GM21723 (cell line): ENCODE data around the gene AFAP1.
"Not testable (repeated sequence)": the region's sequence is repeated elsewhere in the genome, so short reads cannot be mapped to it uniquely, and the experiment has no call there.

ENCODE experiments used
- ATAC-seq: cut with Tn5 transposase; IDR thresholded peaks from one replicate; pipeline ENCODE4 v1.9.1; 2021; ENCODE audit warnings: mild to moderate bottlenecking, moderate library complexity; ENCODE audit not compliant: unreplicated experiment

The AFAP1 gene

GRCh38 chr4:7947927-7948326 lies 8.3 kb upstream of the AFAP1 start:
- ATAC-seq = no peak

GRCh38 chr4:7945709-7946380 lies 6.2 kb upstream of the AFAP1 start:
- no peak for ATAC-seq

- ATAC-seq = no peak
Measured at GRCh38 chr4:7944599-7945220, 5.0 kb upstream of the AFAP1 start.

- not testable (repeated sequence) for ATAC-seq
Measured at GRCh38 chr4:7943688-7944087, 4.0 kb upstream of the AFAP1 start.

DNA sequence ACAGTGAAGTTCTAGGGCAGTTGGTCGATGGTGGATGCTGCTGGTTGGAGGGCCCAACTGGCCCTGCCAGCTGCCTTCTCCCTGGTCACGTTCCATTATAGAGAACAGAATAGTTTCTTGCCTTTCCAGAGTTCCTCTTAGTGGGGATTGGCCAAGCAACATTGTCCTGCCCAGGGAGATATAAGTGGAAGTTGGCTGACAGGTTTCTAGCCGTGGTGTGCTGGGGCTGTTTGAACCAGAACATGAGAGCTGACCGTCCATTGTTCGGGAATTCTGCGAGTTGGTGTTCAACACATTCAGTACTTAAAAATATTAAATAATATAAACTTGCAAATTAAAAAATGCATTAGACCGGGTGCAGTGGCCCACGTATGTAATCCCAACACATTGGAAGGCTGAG lies 3.5 kb upstream of the AFAP1 start:
- no peak for ATAC-seq

DNA sequence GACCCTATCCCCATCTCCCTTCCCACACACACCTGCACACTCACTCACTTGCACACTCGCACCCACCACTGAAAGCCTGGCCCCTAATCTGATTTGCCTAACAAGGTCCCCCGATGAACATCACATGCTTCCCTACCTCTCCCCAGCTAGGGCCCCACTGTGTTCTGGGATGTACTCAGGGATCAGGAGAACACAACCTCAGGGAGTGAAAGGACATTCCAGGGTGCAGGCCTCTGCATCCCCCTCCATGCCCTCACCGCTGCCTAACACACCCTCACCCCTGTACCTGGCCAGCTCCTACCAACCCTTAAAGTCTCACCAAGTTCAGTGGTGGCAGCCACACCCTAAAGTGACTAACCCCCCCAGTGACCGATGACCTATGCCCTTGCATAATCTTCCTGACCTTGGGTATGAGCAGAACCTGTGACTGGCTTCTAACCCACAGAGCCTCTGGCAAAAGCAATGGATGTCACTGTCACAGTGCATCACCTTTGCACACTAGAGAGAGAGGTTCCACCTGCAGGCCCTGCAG lies 2.4 kb upstream of the AFAP1 start:
- ATAC-seq = no peak

DNA sequence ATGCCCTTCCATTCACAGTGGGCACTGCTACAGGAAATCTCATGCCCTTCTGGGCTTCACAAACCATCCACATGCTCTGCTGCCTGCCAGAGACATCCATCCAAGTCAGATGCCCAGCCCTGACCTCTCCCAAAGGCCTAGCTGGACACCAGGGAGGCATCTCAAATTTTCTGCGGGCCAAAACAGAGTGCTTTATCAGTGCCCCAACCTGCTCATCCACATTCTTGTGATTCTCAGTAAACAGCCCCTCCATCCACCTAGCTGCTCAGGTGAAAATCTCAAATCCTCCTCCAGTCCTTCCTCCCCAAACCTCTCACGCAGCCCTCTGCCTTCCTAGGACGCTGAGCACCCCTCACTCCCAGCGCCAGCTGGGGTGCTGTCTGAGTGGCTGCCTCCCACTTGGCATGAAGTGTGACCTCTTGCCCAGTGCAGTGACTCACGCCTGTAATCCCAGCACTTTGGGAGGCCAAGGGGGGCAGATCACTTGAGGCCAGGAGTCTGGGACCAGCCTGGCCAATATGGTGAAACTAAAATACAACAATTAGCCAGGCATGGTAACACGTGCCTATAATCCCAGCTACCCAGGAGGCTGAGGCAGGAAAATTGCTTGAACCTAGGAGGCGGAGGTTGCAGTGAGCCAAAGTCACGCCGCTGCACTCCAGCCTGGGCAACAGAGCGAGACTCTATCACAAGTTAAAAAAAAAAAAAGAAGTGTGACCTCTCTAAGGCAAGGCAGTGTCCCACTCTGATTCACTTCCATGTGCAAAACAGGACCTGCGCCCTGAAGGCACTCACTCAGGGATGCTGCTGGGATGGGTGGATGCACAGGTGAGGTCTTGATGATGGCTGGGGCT lies 1.7 kb upstream of the AFAP1 start:
- ATAC-seq = no peak

- no peak for ATAC-seq
Measured at GRCh38 chr4:7938609-7939376, 868 bp downstream of the AFAP1 start.

GRCh38 chr4:7938266-7938608 lies 1.4 kb downstream of the AFAP1 start:
- ATAC-seq = no peak

DNA sequence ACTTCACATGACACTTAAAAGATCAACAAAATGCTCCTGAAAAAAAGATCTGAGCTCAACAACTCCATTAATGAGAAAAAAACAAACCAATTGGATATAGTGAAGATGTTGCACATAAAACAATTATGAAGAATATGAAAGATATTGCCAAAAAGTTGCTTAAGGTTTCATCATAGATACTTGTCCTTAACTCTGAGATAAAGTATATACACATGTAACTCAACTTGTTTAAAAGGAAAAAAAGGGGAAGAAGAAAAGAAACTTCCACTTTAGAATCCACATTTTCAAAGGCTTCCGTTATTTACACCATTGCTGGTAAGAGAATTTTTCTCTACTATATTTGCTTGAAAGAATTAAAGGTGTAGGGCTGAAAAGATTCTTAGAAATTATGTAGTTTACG lies 2.7 kb downstream of the AFAP1 start:
- ATAC-seq = no peak

DNA sequence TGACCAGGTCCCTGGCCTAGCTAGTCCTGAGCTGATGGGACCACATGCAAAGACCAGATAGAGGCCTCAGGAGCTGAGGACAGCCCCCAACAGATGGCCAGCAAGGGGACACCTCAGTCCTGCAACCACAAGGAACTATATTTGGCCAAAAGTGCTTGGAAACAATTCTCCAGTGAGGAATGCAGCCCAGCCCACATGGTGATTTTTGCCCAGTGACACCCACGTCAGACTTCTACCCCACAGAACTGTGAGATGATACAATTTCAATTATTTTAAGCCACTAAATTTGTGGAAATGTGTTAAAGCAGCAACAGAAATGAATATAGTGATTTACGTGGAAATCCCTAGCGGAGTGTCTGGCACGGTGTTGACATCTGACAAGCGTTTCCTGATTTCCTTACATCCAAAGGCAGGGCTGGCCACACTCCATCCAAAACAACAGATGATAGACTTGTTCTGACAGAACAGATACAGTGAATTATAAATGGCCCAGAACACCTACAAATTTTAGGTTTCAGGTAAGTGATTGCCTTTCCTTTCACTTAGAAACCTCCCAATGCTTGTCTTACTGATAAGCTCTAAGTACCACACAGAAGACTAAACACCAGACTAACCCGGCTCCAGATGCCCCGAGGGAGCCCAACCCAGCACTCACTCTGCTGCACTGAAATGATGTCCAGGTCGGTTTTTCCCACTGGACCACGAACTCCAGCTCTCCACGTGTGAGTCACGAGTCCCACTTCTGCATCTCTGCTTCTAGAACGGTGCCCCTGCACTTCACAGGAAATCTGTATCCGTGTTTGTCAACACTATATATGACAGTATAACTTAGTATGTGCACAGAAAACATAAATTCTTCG lies 5.8 kb downstream of the AFAP1 start:
- no peak for ATAC-seq

- ATAC-seq = no peak
Measured at GRCh38 chr4:7932287-7932686, 7.4 kb downstream of the AFAP1 start.

DNA sequence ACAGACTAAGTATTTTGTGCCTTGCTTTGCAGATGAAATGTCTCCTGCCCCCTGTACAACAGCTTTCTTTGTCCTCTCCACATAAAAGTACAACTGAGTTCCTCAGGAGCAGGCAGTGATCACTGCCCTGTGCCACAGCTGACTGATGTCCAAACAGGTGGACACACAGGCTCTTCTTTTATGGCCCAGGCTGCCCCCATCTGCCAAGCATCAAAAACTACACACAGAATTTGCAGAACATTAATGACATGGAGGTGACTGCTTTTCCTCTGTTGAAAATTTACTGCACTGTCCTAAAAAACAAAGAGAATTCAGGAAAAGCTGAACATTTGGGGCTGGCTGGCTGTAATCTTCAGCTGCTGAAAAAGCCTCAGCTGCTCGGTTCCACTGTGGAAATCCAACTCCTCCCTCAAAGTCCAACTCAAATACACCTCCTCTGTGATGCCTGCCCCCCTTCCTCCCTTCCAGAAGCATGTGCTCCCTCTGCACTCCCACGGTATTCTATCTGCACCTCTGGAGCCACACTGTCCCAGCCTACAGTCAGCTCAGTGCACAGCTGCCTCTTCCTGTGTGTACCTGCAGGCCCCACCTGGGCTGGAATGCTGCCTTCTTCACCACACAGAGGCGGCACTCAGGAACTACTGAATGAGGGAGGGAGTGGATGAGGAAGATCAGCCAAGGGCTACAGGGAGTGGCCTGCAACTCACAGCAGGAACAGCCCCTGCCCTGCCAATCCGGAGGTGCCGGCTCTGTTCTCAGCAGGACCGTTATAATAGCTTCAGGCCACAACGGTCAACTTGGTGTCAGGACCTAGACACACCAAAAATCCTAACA lies 10.3 kb downstream of the AFAP1 start:
- ATAC-seq = no peak

GRCh38 chr4:7928711-7929110 lies 10.9 kb downstream of the AFAP1 start:
- no peak for ATAC-seq

DNA sequence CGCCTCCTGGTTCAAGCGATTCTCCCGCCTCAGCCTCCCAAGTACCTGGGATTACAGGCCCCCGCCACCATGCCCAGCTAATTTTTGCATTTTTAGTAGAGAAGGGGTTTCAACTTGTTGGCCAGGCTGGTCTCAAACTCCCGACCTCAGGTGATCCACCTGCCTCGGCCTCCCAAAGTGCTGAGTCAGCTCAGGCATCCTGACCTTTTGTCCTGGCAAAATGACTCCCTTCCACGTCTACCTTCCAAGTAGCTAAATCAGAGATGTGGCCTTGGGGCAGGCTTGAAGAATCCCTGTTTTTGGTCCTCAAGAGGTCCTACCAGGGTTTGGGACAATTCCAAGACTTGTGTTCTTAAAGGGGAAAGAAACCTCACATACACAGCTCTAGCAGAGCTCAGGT lies 12.8 kb downstream of the AFAP1 start:
- no peak for ATAC-seq

GRCh38 chr4:7924570-7924969 lies 15.1 kb downstream of the AFAP1 start:
- no peak for ATAC-seq

DNA sequence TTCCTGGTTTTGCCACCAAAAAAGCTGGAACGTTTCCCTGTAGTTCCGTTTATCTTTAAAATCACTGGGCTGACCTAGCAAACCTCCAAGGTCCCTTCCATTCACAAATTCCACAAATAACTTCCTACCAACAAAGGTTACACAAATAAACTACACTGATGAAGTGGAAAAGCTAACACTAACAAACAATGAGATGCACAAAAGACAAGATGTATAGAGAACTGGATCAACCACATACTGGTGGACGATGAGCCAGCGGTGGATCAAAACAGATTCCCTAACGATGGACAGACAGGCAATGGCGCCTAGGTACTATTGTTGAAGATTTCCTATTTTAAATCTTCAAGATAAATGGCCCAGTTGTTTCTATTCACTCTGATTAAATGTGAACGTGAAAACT lies 15.5 kb downstream of the AFAP1 start:
- no peak for ATAC-seq

DNA sequence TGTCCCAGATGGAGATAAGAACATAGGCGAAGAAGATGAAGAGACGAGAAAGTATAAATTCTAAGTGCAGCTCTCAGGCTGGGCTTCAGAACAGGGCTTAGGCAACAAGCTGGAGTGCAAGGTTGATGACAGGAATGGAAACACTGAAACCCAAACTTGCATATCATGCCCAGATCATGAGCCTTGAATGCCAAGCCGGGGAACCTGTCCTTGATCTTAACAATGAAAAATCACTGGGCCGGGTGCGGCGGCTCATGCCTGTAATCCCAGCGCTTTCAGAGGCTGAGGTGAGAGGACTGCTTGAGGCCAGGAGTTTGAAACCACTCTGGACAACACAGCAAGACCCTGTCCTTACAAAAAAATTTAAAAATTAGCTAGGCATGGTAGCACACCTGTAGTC lies 17.2 kb downstream of the AFAP1 start:
- no peak for ATAC-seq

DNA sequence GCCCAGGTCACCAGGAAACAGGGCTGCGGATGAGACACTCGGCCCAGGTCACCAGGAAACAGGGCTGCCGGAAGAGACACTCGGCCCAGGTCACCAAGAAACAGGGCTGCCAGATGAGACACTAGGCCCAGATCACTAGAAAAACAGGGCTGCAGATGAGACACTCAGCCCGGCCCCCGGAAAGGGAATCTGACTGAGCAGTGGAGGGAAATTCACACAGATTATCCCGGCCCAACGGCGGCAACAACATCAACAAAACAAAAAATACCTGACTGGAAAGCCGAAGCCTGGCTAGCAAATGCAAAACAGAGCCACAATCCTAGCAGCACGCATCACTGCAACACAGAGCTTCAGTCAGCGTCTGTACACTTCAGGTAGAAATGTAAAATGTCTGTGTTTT lies 20.7 kb downstream of the AFAP1 start:
- no peak for ATAC-seq
